Activated CD4-positive, alpha-beta T cell treated with anti-CD3 and anti-CD28 coated beads, Interleukin-2, amount 50 U/mL, for 24 hours (primary cell): ENCODE results near the gene STX11.
A peak's percentile ranks its signal among the peaks of the same experiment; 100 is the strongest.

ENCODE experiments used
- DNase-seq, 2 donors: peaks; one replicate each; pipeline ENCODE4 v3.0.0-alpha.2; 2020; ENCODE audit warnings: low read depth in 1 of 2, low spot score in 1 of 2

STX11 gene

DNA sequence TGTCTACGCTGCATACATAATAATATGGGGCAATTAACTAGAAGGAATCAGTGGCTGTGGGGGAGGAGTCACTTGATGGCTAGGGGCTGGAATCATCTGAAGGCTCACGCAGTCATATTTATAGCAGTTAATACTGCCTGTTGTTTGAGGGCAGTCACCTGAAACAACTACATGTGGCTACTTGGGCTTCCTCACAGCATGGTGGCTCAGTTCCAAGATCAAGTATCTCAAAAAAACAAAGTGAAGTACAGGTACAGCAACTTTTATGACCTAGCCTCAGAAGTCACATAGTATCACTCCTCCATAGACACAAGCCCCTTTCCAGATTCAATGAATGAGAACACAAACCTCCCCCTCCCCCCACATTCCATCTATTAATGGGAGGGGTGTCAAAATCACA, 63.7 kb downstream of the STX11 start:
- DNase-seq = no peak

DNA sequence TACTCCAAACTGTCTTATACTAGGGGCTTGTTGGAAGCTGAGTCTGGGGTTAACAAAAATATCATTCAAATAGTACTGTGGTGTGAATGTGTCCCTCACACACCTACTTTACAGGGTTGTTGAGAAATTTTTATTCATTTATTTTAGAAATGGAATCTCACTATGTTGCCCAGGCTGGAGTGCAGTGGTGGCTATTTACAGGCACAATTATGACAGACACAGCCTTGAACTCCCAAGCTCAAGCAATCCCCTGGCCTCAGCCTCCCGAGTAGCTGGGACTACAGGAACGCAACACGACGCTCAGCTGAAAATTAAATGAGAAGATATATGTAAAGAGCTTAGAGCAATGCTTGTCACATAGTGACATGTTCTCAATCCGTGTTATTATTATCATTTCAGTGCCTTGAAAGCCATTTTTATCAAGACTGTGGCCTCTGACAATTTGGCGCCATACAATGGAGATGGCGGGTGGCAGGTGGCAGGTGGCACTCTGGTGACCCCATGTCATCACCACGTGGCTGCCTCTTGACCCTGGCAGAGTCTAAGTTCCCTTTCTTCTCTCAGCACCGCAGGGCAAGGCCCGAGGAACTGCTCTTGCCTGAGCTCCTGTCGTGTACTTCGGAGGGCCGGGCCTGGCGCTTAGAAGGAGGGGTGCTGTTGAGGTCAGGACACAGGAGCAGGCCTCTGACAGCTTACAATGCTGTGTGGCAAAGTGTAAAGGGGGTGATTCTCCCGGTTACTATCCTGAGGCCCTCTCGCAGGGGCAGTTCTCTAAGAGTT, 64.5 kb downstream of the STX11 start:
- no peak for DNase-seq

DNA sequence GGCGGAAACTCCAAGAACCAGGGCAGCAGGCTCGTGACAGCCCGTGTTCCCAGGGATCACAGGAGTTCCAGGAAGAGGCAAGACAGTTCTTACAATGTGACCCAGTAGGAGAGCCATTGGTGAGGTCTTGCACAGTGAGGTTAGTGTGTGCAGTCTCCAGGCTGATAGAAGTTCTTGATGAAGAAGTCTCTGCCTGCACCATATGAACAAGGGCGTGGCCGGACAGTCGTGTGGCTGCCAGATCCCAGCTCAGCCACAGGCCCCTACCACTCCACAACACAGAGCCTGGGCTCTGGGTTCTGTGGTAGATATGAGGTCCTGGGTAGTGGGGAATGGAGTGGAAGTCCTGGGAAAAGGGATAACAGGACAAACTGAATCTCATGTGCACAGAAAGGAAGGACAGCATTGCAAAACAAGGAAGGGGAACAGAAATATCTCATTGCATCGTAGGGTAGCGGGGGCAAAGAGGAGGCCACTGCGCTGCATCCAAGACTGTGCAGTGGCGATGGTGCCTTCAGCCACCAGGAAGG, 65.2 kb downstream of the STX11 start:
- peak in 1 of 2 donors; percentile 4 for DNase-seq

DNA sequence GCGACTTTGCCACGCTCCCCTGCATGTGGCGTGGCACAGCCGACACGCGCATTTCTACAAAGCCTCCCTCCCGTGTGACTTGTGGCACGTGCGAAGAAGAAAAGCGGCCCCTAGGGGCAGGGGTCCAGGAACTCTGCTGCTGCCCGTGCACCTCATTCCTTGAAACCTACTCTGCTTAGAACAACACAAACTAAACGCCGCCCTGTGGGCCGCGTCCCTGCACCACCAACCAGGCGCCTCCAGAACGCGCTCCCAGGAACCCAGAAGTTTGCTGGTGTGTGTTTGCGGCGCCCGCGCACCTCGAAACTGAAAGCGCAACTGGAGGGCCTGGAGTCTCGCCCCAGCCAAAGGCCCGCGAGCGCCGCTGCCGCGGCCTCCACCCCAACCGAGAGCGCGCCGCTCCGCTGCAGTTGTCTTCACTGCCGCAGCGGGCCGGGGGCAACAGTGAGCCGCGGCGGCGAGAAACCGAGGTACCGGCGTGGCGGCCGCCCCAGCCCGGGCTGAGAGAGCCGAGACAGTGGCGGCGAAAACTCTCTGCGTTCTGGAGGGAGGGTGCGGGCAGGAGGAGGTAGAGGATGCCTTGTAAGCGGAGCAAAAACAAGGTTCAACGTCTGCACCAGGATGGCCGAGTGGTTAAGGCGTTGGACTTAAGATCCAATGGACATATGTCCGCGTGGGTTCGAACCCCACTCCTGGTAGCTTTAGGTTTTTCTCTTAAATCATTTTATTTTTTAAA, 65.8 kb downstream of the STX11 start:
- DNase-seq = peak; percentile 91 to 95

DNA sequence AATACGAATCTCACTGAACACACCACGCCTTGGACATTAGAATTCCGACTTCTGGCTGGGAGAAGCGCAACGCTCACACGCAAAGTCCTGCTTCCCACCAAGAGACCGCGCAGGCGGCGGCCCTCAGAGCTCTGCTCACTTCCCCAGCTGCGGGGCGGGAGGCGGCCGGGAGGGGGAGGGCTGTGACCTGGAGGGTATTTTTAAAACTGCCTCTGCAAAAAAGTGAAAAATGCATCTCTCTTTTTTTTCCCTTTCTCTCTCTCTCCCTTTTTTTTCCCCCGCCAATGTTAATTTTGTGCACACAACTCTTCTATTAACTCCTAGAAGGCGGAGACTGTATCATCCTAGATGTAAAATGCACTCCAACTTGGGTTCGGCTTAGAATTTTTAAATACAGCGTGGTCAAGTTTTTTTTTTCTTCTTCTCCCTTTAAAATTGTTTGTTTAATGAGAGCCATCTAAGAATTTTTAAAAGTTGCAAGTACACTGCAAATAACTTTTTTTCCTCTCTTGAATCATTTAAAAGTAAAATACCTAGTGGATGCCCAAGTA, 66.4 kb downstream of the STX11 start:
- DNase-seq = no peak

DNA sequence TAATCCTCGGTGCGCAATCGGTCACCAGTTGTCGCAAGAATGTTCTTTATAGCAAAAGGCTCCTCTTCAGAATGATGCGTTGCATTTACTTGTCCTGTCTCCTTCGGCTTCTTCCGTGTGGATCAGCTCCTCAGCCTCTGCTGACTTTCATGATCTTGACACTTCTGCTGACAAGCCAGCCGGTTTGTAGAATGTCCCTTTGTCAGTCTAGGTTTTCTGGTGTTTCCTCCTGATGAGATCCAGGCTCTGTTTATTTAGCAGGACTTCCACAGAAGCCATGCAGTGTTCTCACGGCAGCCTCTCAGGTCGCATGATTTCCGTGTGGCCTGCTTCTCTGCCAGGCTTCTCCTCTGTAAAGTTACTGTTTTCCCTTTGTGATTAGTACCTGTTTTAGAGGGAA, 66.9 kb downstream of the STX11 start:
- DNase-seq = no peak

DNA sequence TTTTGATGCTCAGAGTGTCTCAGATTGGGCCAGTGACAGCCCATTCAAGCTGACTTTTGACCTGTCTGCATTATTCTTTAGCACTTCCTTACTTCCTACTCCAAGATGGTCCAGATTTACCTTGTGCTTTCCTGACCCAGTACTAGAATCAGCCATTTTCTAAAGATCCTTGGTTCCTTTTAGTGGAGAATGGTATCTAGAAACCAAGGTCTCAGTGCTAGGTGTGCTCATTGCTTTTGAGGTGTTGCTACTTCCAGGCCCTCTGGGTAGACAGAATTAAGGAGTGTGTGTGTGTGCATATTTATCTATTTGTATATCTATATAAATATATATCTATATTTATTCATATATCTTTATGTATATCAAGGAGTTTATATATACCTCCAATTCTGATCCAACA, 67.5 kb downstream of the STX11 start:
- DNase-seq = no peak

DNA sequence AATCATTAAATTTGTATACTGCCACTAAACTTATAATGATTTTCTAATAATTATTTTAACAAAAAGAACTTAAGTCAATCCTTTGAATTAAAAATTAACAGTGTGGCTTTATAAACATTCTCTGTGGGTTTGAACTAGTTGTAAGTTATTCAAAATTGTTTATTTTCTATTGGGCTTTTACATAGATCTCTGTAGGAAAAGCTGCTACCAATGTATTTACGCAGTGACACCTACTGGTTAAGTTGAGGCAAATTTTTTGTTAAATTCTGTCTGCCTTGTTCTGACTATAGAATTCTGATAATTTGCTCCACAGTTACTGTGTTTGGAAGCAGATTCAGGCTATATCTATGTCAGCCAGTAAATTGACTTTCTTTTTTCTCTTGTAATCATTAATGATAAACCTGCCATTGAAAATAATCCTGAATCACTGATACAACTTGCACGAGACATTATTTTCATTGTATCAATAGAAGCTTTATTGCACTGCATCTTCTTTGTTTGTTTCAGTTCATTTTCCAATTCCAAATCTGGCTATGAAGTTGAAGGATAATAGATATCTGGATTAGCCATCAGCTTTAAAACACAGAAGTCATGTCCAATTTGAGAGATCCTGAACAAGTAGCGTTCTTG, 68.9 kb downstream of the STX11 start:
- DNase-seq = no peak

DNA sequence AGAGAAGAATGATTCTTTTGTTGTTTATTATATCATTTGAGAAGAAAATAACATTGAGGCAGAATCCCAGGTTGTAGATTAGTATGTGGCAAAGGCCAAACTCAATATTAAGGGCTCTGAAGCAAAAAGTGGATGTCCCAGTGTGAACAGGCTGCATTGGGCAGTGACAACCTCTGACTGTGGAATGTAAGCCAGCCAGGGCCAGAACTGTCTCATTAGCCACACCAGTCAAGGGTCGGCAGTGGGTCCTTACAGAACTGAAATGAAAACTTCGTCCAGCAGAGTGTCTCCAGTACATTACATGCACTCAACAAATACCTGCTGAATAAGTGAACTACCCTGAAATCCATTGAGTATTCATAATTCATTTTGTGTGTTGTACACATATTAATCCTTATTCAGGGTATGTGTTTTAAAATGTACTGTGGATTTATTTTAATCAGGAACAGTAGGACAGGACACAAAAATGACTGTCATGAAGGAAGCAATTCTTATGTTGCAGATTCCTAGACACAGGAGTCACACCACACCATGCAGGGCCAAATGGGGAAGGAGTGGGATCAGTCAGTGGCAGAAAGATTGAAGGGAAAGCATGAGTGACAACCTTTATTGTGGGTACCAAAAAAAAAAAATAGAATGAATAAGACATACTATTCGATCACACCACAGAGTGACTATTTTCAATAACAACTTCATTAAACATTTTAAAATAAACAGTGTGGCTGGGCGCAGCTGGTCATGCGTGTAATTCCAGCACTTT, 69.9 kb downstream of the STX11 start:
- DNase-seq = no peak

DNA sequence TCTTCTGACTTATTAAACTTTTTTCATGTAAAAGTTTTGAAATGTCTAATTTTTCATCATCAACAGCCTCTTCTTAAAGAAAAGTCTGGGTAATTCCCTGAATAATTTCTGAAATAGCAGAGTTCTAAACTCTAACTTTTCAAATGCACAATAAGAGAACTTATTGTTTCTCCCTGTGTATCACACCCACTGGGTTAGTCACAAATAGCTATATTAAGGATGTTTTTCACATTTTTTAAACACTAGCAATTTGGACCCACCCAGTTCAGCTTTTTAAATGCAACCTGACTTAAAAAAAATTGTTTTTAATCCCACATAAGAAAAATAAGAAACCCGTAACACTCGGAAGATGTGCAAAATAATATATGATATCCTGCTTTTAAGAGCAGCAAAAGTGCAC, 73.4 kb downstream of the STX11 start:
- DNase-seq = no peak

DNA sequence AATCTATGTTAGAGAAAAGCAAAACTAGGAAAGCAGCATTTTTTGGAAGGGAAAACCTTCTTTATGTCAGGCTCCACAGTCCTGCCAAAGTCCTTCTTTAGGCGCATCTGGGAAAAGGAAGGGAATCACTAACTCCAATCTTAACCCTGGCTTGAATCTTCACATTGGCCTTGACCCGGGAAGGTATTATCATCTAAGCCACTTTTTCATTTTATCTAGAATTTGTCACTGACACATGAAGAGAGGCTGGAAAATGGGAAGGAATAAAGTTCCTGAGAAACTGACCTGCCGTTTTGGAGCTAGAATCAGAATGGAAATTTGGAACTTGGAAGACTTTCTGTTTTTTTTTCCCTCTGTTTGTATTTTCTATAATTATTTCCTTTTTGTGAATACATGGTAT, 81.4 kb downstream of the STX11 start:
- no peak for DNase-seq

DNA sequence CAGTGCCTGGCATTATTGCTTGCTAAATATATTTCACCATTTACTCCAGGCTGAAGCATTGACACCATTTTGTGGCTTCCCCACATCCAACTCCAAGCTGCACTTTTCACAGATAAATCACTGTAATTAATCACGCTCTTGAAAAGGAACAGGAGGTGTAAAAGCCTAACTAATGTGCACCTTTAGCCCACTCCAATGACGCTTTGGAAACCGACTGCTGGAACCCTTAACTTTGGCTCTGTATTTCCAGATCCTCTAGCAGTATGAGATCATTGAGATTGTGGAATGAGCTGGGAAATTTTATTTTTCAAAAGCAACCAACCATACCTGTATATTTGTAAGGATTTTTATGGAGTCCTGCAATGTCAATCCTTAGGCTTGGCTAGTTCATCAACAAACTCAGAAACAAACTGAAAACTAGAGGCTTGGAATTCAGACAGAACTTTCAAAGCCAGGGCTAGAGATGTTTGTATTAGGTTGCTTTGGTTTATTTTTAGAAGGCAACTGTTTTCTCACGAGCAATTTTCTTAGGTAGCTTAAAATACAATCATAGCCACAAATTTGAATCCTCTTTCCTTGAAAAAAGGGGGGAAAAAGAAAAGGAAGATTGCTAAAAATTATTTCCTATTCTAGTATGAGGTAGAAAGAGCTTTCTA, 82.0 kb downstream of the STX11 start:
- DNase-seq = no peak

DNA sequence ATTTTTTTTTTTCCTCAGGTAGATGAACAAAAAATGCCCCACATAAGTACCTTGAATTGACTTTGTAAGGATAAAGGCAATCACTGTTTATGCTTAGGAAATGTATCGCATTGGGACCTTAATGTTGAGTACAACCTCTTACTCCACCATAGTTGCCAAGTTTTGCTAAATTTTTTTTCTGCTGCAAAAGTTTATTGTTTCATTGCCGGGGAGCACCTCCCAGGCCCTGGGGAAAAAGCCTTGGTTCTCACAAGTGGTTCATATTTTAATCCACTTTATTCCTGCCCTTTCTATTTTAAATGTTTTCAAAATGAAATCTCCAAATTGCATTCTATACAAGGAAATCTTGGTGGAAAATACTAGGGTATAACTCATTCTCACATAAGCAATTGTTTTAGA, 82.5 kb downstream of the STX11 start:
- DNase-seq = no peak

DNA sequence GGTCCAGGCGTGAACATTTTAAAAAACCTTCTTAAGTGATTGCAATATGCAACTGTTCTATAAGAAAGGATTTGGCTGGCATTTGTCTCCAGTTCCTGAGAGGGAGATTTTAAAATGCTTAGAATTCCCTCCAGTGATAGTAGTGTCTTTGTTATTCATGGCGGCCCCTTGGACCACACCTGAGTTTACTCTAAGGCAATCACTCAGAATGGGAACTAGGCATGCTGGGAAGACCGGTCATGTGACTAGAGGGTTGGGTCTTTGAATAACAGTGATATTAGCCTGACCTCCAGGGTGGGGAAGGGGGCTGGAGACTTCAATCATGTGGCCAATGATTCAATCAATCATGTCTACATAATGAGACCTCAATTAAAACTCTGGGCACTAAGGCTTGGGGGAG, 84.1 kb downstream of the STX11 start:
- DNase-seq = no peak

DNA sequence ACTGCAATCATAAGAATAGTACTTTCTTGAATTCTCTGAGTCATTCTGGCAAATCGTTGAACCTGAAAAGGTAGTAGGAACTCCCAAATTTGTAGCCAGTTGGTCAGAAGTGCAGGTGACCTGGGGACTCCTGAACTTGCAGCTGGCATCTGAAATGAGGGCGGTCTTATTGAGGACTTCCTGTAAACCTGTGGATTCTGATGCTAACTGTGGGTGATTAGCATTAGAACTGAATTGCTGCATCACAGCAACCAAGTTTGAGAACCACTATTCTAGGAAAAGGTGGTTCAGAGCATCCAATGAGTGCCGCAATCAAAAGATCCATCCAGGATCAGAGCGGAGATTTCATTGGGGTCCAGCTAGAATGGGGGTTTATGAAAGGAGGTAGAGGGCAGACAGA, 84.6 kb downstream of the STX11 start:
- no peak for DNase-seq
